Measurements from ENCODE around the gene ACIN1.
A peak's percentile ranks its signal among the peaks of the same experiment; 100 is the strongest.

The ACIN1 gene

GRCh38 chr14:23060536-23061260 lies 34.2 kb downstream of the ACIN1 start:
- no peak for FAIRE-seq
- no peak for DNase-seq (ENCODE audit: insufficient read length)
- TF ChIP-seq POLR2AphosphoS5 (IDR thresholded peaks at IDR 0.05; ENCODE audit: low read depth, low read length) (no peak), POLR2A (IDR thresholded peaks at IDR 0.05; ENCODE audit: low read depth, low read length) (no peak), TAF1 (IDR thresholded peaks at IDR 0.05; ENCODE audit: borderline replicate concordance, low read depth, low read length) (no peak)

GRCh38 chr14:23058654-23059504 lies 36.1 kb downstream of the ACIN1 start:
- no peak for FAIRE-seq
- no peak for TF ChIP-seq TAF1 (IDR thresholded peaks at IDR 0.05; ENCODE audit: borderline replicate concordance, low read depth, low read length)
- peak; percentile 23; the same call in 1 of the 2 replicates for TF ChIP-seq POLR2A (IDR thresholded peaks at IDR 0.05; ENCODE audit: low read depth, low read length)
- 0 out of 2 replicates have a peak, but pooled peaks have one; percentile 47 for TF ChIP-seq POLR2AphosphoS5 (IDR thresholded peaks at IDR 0.05; ENCODE audit: low read depth, low read length)

GRCh38 chr14:23057757-23058653 lies 36.9 kb downstream of the ACIN1 start:
- DNase-seq (ENCODE audit: insufficient read length) = peak; percentile 92
- TF ChIP-seq TAF1 (IDR thresholded peaks at IDR 0.05; ENCODE audit: borderline replicate concordance, low read depth, low read length) (no peak), POLR2A (IDR thresholded peaks at IDR 0.05; ENCODE audit: low read depth, low read length) (peak; percentile 53; the same call in 1 of the 2 replicates), POLR2AphosphoS5 (IDR thresholded peaks at IDR 0.05; ENCODE audit: low read depth, low read length) (peak; percentile 74; the same call in 1 of the 2 replicates)
- peak; percentile 85 for FAIRE-seq

More at GRCh38 chr14:23058654-23059504, 36.1 kb downstream of the ACIN1 start:
- no peak for DNase-seq (ENCODE audit: insufficient read length)

GRCh38 chr14:23056956-23057756 lies 37.8 kb downstream of the ACIN1 start, which contains the start of gene CDH24:
Gene CDH24, minus strand, starts transcription at chr14:23057520. Its CDS starts 1,787 bp downstream, at chr14:23055733.
- TF ChIP-seq POLR2AphosphoS5 (IDR thresholded peaks at IDR 0.05; ENCODE audit: low read depth, low read length) (no peak), POLR2A (IDR thresholded peaks at IDR 0.05; ENCODE audit: low read depth, low read length) (no peak), TAF1 (IDR thresholded peaks at IDR 0.05; ENCODE audit: borderline replicate concordance, low read depth, low read length) (no peak)
- DNase-seq (ENCODE audit: insufficient read length) (peak; percentile 83), FAIRE-seq (no peak)

- no peak for TF ChIP-seq POLR2A (IDR thresholded peaks at IDR 0.05; ENCODE audit: low read depth, low read length)
- no peak for TF ChIP-seq TAF1 (IDR thresholded peaks at IDR 0.05; ENCODE audit: borderline replicate concordance, low read depth, low read length)
- peak; percentile 90 for DNase-seq (ENCODE audit: insufficient read length)
- FAIRE-seq = peak; percentile 96
These were observed 38.6 kb downstream of the ACIN1 start for GRCh38 chr14:23056145-23056955.

- no peak for TF ChIP-seq POLR2A (IDR thresholded peaks at IDR 0.05; ENCODE audit: low read depth, low read length)
- TF ChIP-seq TAF1 (IDR thresholded peaks at IDR 0.05; ENCODE audit: borderline replicate concordance, low read depth, low read length) = no peak
- TF ChIP-seq POLR2AphosphoS5 (IDR thresholded peaks at IDR 0.05; ENCODE audit: low read depth, low read length) = no peak
- DNase-seq (ENCODE audit: insufficient read length) (no peak), FAIRE-seq (no peak)
These were observed 39.3 kb downstream of the ACIN1 start for GRCh38 chr14:23055621-23056144.

- no peak for FAIRE-seq
- DNase-seq (ENCODE audit: insufficient read length) = no peak
- no peak for TF ChIP-seq TAF1 (IDR thresholded peaks at IDR 0.05; ENCODE audit: borderline replicate concordance, low read depth, low read length)
- TF ChIP-seq POLR2AphosphoS5 (IDR thresholded peaks at IDR 0.05; ENCODE audit: low read depth, low read length) = no peak
- no peak for TF ChIP-seq POLR2A (IDR thresholded peaks at IDR 0.05; ENCODE audit: low read depth, low read length)
These were observed 39.8 kb downstream of the ACIN1 start for GRCh38 chr14:23055147-23055550.

- no peak for DNase-seq (ENCODE audit: insufficient read length)
- FAIRE-seq = peak; percentile 74
- TF ChIP-seq POLR2A (IDR thresholded peaks at IDR 0.05; ENCODE audit: low read depth, low read length) (no peak), TAF1 (IDR thresholded peaks at IDR 0.05; ENCODE audit: borderline replicate concordance, low read depth, low read length) (no peak)
These were observed 40.7 kb downstream of the ACIN1 start for GRCh38 chr14:23054000-23054811.

- no peak for DNase-seq (ENCODE audit: insufficient read length)
- TF ChIP-seq POLR2A (IDR thresholded peaks at IDR 0.05; ENCODE audit: low read depth, low read length) (no peak), TAF1 (IDR thresholded peaks at IDR 0.05; ENCODE audit: borderline replicate concordance, low read depth, low read length) (no peak), POLR2AphosphoS5 (IDR thresholded peaks at IDR 0.05; ENCODE audit: low read depth, low read length) (no peak)
- FAIRE-seq = no peak
These were observed 41.5 kb downstream of the ACIN1 start for GRCh38 chr14:23053426-23053825.

Data from GM12892 (cell line).